WERI-Rb-1 (cell line): Measurements from ENCODE around the gene MEIS2.

Experiments used
- DNase-seq: peaks from one replicate; pipeline ENCODE4 v3.0.0-alpha.2; 2020
- H3K27ac ChIP-seq: fragments of 250-450 bp; sonication (Bioruptor Pico); 2 replicates; pipeline ENCODE4 v1.5.1; 2020; ENCODE audit warnings: mild to moderate bottlenecking, moderate library complexity
- H3K27me3 ChIP-seq: fragments of 250-450 bp; sonication (Bioruptor Pico); 2 replicates; pipeline ENCODE4 v1.5.1; 2021; ENCODE audit warnings: mild to moderate bottlenecking, low read depth, moderate library complexity; ENCODE audit not compliant: insufficient read depth, severe bottlenecking
- H3K36me3 ChIP-seq: fragments of 250-450 bp; sonication (Bioruptor Pico); 2 replicates; pipeline ENCODE4 v1.5.1; 2020; ENCODE audit warnings: mild to moderate bottlenecking, moderate library complexity
- H3K4me3 ChIP-seq: 2 replicates; pipeline ENCODE4 v1.5.1; 2011; ENCODE audit warnings: low read depth, mild to moderate bottlenecking, control low read depth, low read length
- H3K9me3 ChIP-seq: fragments of 250-450 bp; sonication (Bioruptor Pico); 2 replicates; pipeline ENCODE4 v1.5.1; 2021; ENCODE audit warnings: mild to moderate bottlenecking, moderate library complexity; ENCODE audit not compliant: severe bottlenecking
- CTCF ChIP-seq: IDR thresholded peaks from 2 replicates; pipeline ENCODE4 v1.5.1; 2011; ENCODE audit warnings: low read depth, mild to moderate bottlenecking, control low read depth, inconsistent platforms, low read length

MEIS2 gene

GRCh38 chr15:37061996-37062395 lies 38.4 kb downstream of the MEIS2 start:
- Histone ChIP-seq H3K9me3 (no peaks in the 10 kb centered on the region), H3K27ac (no peak overlapping the region), H3K36me3 (peaks cover 75% of the 10 kb centered on the region), H3K27me3 (no peaks in the 10 kb centered on the region), H3K4me3 (no peak overlapping the region)
- TF ChIP-seq CTCF = no peak
- no peak for DNase-seq

GRCh38 chr15:37059086-37059485 lies 41.3 kb downstream of the MEIS2 start:
- no peak overlapping the region for H3K27ac ChIP-seq
- no peak for DNase-seq
- no peak for TF ChIP-seq CTCF

DNA sequence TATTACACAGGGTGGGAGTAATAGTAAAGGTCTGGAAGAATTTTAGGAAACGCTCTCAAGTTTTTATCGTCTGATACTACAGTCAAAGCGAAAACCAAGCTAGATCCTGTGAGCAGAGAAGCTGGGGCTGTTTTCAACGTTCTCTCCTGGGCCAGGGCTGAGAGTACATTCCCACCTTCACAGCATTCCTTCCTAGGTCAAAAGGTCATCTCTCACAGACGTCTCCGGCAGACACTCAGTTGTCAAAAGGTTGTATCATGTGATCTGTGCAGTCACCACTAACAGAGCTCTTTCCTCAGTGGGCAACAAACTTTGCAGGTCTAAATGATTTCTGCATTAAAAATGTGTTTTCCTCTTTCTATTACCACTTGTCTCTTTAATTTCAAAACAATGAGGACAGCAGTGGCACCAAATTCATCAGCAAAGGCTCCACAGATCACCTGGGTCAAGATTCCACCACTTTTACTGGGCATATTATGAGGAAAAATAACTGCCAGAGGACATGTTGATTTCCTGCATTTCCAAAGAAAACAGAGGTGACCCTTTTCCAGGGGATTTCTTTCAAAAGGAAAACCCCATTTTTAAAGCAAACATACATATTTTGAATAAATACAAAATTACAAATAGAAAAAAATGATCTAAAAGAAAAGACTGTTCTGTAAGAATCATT lies 41.9 kb downstream of the MEIS2 start:
- no peak for TF ChIP-seq CTCF
- Histone ChIP-seq H3K4me3 (no peak overlapping the region), H3K36me3 (peaks cover 86% of the 10 kb centered on the region), H3K9me3 (no peaks in the 10 kb centered on the region), H3K27me3 (no peaks in the 10 kb centered on the region), H3K27ac (no peak overlapping the region; the same call in 1 of the 2 replicates)
- no peak for DNase-seq

More at GRCh38 chr15:37059086-37059485, 41.3 kb downstream of the MEIS2 start:
- H3K4me3 ChIP-seq = no peak overlapping the region
- H3K36me3 ChIP-seq = peaks cover 81% of the 10 kb centered on the region
- no peaks in the 10 kb centered on the region for H3K9me3 ChIP-seq
- no peaks in the 10 kb centered on the region for H3K27me3 ChIP-seq

DNA sequence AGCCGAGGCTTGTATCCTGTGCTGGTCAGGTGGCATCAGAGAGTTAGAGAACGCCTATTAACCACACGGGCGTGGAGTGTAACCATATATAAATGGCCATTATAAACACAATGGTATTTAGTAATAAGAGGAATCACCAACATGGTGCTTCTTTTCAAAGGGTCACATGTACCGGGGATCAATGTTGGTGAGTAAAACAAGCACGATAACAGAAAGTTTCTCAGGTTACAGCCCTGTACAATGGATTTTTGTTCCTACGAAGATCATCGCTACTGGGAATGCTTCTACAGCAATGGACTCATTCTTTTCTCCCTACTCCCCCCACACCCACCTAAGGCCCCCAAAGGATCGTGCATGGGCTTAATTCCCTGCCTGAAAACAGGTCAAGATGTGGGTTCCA lies 42.5 kb downstream of the MEIS2 start:
- H3K27me3 ChIP-seq = no peaks in the 10 kb centered on the region
- TF ChIP-seq CTCF = no peak
- DNase-seq = no peak
- H3K36me3 ChIP-seq = peaks cover 88% of the 10 kb centered on the region
- H3K27ac ChIP-seq = no peak overlapping the region
- no peak overlapping the region for H3K4me3 ChIP-seq
- H3K9me3 ChIP-seq = no peaks in the 10 kb centered on the region

DNA sequence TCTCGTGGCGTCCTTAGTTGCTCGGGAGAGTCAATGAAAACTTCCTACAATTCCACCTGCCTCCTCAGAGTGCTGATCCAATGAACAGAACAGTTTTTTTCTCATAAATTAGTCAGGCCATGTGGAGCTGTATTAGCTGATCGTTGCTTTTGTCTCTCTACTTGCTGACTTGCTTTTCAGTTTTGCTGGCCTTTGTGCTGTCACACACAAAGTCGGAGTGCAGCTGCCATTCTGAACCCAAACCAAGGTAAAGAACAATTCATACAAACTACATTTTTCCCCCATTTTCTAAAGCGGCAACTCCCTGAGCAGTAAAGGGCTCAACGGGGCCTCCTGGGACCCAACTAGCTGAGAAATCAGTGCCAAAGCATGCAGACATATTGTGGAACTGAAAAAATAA lies 43.1 kb downstream of the MEIS2 start:
- H3K27ac ChIP-seq = no peak overlapping the region
- no peak overlapping the region for H3K4me3 ChIP-seq
- DNase-seq = no peak
- no peak for TF ChIP-seq CTCF
- H3K27me3 ChIP-seq = no peaks in the 10 kb centered on the region
- no peaks in the 10 kb centered on the region for H3K9me3 ChIP-seq
- H3K36me3 ChIP-seq = peaks cover 88% of the 10 kb centered on the region
